ENCODE results near the gene SOS2.

SOS2 gene

GRCh38 chr14:50086321-50086711 is 145.1 kb downstream of the SOS2 start:
- H3K9ac ChIP-seq (ENCODE audit: low read length), result no peak overlapping the region
- no peaks in the 10 kb centered on the region for H3K27me3 ChIP-seq (ENCODE audit: control insufficient read depth in 1 of 2, insufficient read depth in 1 of 2, low read length in 2 of 2)
- H3K4ac ChIP-seq (ENCODE audit: low read depth in 1 of 2, low read length in 2 of 2), result no peak overlapping the region
- H2BK120ac ChIP-seq (ENCODE audit: low read depth, low read length), result no peak overlapping the region
- H3K4me2 ChIP-seq (ENCODE audit: low read length, poor library complexity, severe bottlenecking), result no peak overlapping the region
- H3K27ac ChIP-seq (ENCODE audit: low read length, poor library complexity, severe bottlenecking), result no peak overlapping the region
- H3K14ac ChIP-seq (ENCODE audit: low read length in 2 of 2), result no peak overlapping the region
- no peak for DNase-seq
- no peak overlapping the region for H2AFZ ChIP-seq (ENCODE audit: low read depth, low read length)
- no peak overlapping the region for H2BK5ac ChIP-seq (ENCODE audit: low read depth, low read length, poor library complexity, severe bottlenecking)
- no peak overlapping the region for H4K91ac ChIP-seq (ENCODE audit: low read length)
- WGBS, result 88% methylated on average over 2 of the region's 2 CpGs
- H3K4me3 ChIP-seq (ENCODE audit: insufficient read depth in 1 of 2, low read depth in 1 of 2, low read length in 2 of 2), result no peak overlapping the region
- no peak overlapping the region for H2AK5ac ChIP-seq (ENCODE audit: low read length, severe bottlenecking)
- H3K4me1 ChIP-seq (ENCODE audit: control insufficient read depth, insufficient read depth, low read depth, low read length), result peaks cover 4% of the 10 kb centered on the region
- no peaks in the 10 kb centered on the region for H3K9me3 ChIP-seq (ENCODE audit: control insufficient read depth, low read length)
- no peak overlapping the region for H4K8ac ChIP-seq (ENCODE audit: low read length)
- H3K18ac ChIP-seq (ENCODE audit: low read depth in 1 of 2, low read length in 2 of 2), result no peak overlapping the region
- peaks cover 6% of the 10 kb centered on the region in 2 experiments for H3K36me3 ChIP-seq (ENCODE audit: control insufficient read depth in 1 of 2, insufficient read depth in 2 of 2, low read depth in 1 of 2, low read length in 2 of 2)
- H3K23ac ChIP-seq (ENCODE audit: low read length in 2 of 2), result no peak overlapping the region
- no peak overlapping the region for H2BK15ac ChIP-seq (ENCODE audit: low read depth, poor library complexity, severe bottlenecking)
- H2BK12ac ChIP-seq (ENCODE audit: low read length in 2 of 2), result no peak overlapping the region
- H3K79me1 ChIP-seq (replicated peaks; ENCODE audit: low read length, poor library complexity, severe bottlenecking), result no peaks in the 10 kb centered on the region

GRCh38 chr14:50085570-50086320 is 145.6 kb downstream of the SOS2 start:
- Histone ChIP-seq H3K9me3 (ENCODE audit: control insufficient read depth, low read length) (no peaks in the 10 kb centered on the region), H2AFZ (ENCODE audit: low read depth, low read length) (no peak overlapping the region), H2BK12ac (ENCODE audit: low read length in 2 of 2) (no peak overlapping the region), H4K91ac (ENCODE audit: low read length) (no peak overlapping the region), H3K14ac (ENCODE audit: low read length in 2 of 2) (no peak overlapping the region), H3K4me2 (ENCODE audit: low read length, poor library complexity, severe bottlenecking) (no peak overlapping the region), H2AK5ac (ENCODE audit: low read length, severe bottlenecking) (no peak overlapping the region), H3K36me3 (ENCODE audit: control insufficient read depth in 1 of 2, insufficient read depth in 2 of 2, low read depth in 1 of 2, low read length in 2 of 2) (peaks cover 5 to 6% of the 10 kb centered on the region in 2 experiments), H2BK120ac (ENCODE audit: low read depth, low read length) (no peak overlapping the region), H3K4ac (ENCODE audit: low read depth in 1 of 2, low read length in 2 of 2) (no peak overlapping the region), H4K8ac (ENCODE audit: low read length) (no peak overlapping the region), H2BK15ac (ENCODE audit: low read depth, poor library complexity, severe bottlenecking) (no peak overlapping the region), H2BK5ac (ENCODE audit: low read depth, low read length, poor library complexity, severe bottlenecking) (no peak overlapping the region), H3K23ac (ENCODE audit: low read length in 2 of 2) (no peak overlapping the region), H3K18ac (ENCODE audit: low read depth in 1 of 2, low read length in 2 of 2) (no peak overlapping the region), H3K79me1 (replicated peaks; ENCODE audit: low read length, poor library complexity, severe bottlenecking) (no peaks in the 10 kb centered on the region), H3K27me3 (ENCODE audit: control insufficient read depth in 1 of 2, insufficient read depth in 1 of 2, low read length in 2 of 2) (no peaks in the 10 kb centered on the region), H3K4me1 (ENCODE audit: control insufficient read depth, insufficient read depth, low read depth, low read length) (peaks cover 4% of the 10 kb centered on the region), H3K27ac (ENCODE audit: low read length, poor library complexity, severe bottlenecking) (no peak overlapping the region), H3K4me3 (ENCODE audit: insufficient read depth in 1 of 2, low read depth in 1 of 2, low read length in 2 of 2) (no peak overlapping the region), H3K9ac (ENCODE audit: low read length) (no peak overlapping the region)
- DNase-seq, result peak; percentile 63
- WGBS, result 97% methylated on average over 9 of the region's 10 CpGs

GRCh38 chr14:50084666-50085065 is 146.7 kb downstream of the SOS2 start:
- no peak overlapping the region for H2BK120ac ChIP-seq (ENCODE audit: low read depth, low read length)
- DNase-seq, result no peak
- 98% methylated on average over 3 of the region's 3 CpGs for WGBS

GRCh38 chr14:50083467-50084337 is 147.7 kb downstream of the SOS2 start:
- Histone ChIP-seq H3K36me3 (ENCODE audit: control insufficient read depth in 1 of 2, insufficient read depth in 2 of 2, low read depth in 1 of 2, low read length in 2 of 2) (peaks cover 0 to 3% of the 10 kb centered on the region in 2 experiments), H2BK15ac (ENCODE audit: low read depth, poor library complexity, severe bottlenecking) (no peak overlapping the region), H4K91ac (ENCODE audit: low read length) (no peak overlapping the region), H2AFZ (ENCODE audit: low read depth, low read length) (no peak overlapping the region), H3K9ac (ENCODE audit: low read length) (peak overlapping the region; percentile 72), H3K27me3 (ENCODE audit: control insufficient read depth in 1 of 2, insufficient read depth in 1 of 2, low read length in 2 of 2) (no peaks in the 10 kb centered on the region), H4K8ac (ENCODE audit: low read length) (no peak overlapping the region), H3K79me1 (replicated peaks; ENCODE audit: low read length, poor library complexity, severe bottlenecking) (no peaks in the 10 kb centered on the region), H3K9me3 (ENCODE audit: control insufficient read depth, low read length) (no peaks in the 10 kb centered on the region), H3K18ac (ENCODE audit: low read depth in 1 of 2, low read length in 2 of 2) (no peak overlapping the region), H3K4me1 (ENCODE audit: control insufficient read depth, insufficient read depth, low read depth, low read length) (peaks cover 4% of the 10 kb centered on the region), H3K4ac (ENCODE audit: low read depth in 1 of 2, low read length in 2 of 2) (no peak overlapping the region), H2BK5ac (ENCODE audit: low read depth, low read length, poor library complexity, severe bottlenecking) (no peak overlapping the region), H3K14ac (ENCODE audit: low read length in 2 of 2) (no peak overlapping the region), H2BK120ac (ENCODE audit: low read depth, low read length) (no peak overlapping the region), H2BK12ac (ENCODE audit: low read length in 2 of 2) (no peak overlapping the region), H3K23ac (ENCODE audit: low read length in 2 of 2) (no peak overlapping the region), H3K4me3 (ENCODE audit: insufficient read depth in 1 of 2, low read depth in 1 of 2, low read length in 2 of 2) (no peak overlapping the region), H3K27ac (ENCODE audit: low read length, poor library complexity, severe bottlenecking) (no peak overlapping the region), H3K4me2 (ENCODE audit: low read length, poor library complexity, severe bottlenecking) (no peak overlapping the region), H2AK5ac (ENCODE audit: low read length, severe bottlenecking) (no peak overlapping the region)
- DNase-seq, result no peak
- WGBS, result 95% methylated on average over 16 of the region's 17 CpGs

More at GRCh38 chr14:50084666-50085065, 146.7 kb downstream of the SOS2 start:
- H4K8ac ChIP-seq (ENCODE audit: low read length), result no peak overlapping the region
- H3K36me3 ChIP-seq (ENCODE audit: control insufficient read depth in 1 of 2, insufficient read depth in 2 of 2, low read depth in 1 of 2, low read length in 2 of 2), result peaks cover 5 to 6% of the 10 kb centered on the region in 2 experiments
- H3K9ac ChIP-seq (ENCODE audit: low read length), result no peak overlapping the region
- H3K4me2 ChIP-seq (ENCODE audit: low read length, poor library complexity, severe bottlenecking), result no peak overlapping the region
- H2BK5ac ChIP-seq (ENCODE audit: low read depth, low read length, poor library complexity, severe bottlenecking), result no peak overlapping the region
- H3K4me1 ChIP-seq (ENCODE audit: control insufficient read depth, insufficient read depth, low read depth, low read length), result peaks cover 4% of the 10 kb centered on the region
- H3K14ac ChIP-seq (ENCODE audit: low read length in 2 of 2), result no peak overlapping the region
- no peaks in the 10 kb centered on the region for H3K9me3 ChIP-seq (ENCODE audit: control insufficient read depth, low read length)
- no peak overlapping the region for H2AK5ac ChIP-seq (ENCODE audit: low read length, severe bottlenecking)
- H3K27me3 ChIP-seq (ENCODE audit: control insufficient read depth in 1 of 2, insufficient read depth in 1 of 2, low read length in 2 of 2), result no peaks in the 10 kb centered on the region
- H3K18ac ChIP-seq (ENCODE audit: low read depth in 1 of 2, low read length in 2 of 2), result no peak overlapping the region
- no peak overlapping the region for H2AFZ ChIP-seq (ENCODE audit: low read depth, low read length)
- no peak overlapping the region for H3K27ac ChIP-seq (ENCODE audit: low read length, poor library complexity, severe bottlenecking)
- no peak overlapping the region for H3K4ac ChIP-seq (ENCODE audit: low read depth in 1 of 2, low read length in 2 of 2)
- H4K91ac ChIP-seq (ENCODE audit: low read length), result no peak overlapping the region
- H2BK15ac ChIP-seq (ENCODE audit: low read depth, poor library complexity, severe bottlenecking), result no peak overlapping the region
- no peak overlapping the region for H2BK12ac ChIP-seq (ENCODE audit: low read length in 2 of 2)
- no peaks in the 10 kb centered on the region for H3K79me1 ChIP-seq (replicated peaks; ENCODE audit: low read length, poor library complexity, severe bottlenecking)
- no peak overlapping the region for H3K23ac ChIP-seq (ENCODE audit: low read length in 2 of 2)
- no peak overlapping the region for H3K4me3 ChIP-seq (ENCODE audit: insufficient read depth in 1 of 2, low read depth in 1 of 2, low read length in 2 of 2)

Measured in mesenchymal stem cell (in vitro differentiated cells and primary cell).